Fibroblast of lung (primary cell): Measurements from ENCODE around the gene HMCN2.

Source experiments
- CTCF ChIP-seq, 2 donors: IDR thresholded peaks in 1 of 2; conservative IDR thresholded peaks in 1 of 2; 1 replicate in 1 of 2; 2 replicates in 1 of 2; pipeline ENCODE4 v1.5.1; 2011 to 2012; ENCODE audit warnings: low read length in 2 of 2, control low read depth in 1 of 2, inconsistent platforms in 1 of 2, low read depth in 1 of 2, mild to moderate bottlenecking in 1 of 2
- EZH2 ChIP-seq: IDR thresholded peaks from 2 replicates; pipeline ENCODE4 v1.5.1; 2012; ENCODE audit warnings: low read length, control low read depth, mild to moderate bottlenecking; ENCODE audit errors: missing control alignments

GRCh38 chr9:130288926-130289690 is 23.5 kb downstream of the HMCN2 start:
- no peak for TF ChIP-seq CTCF (conservative IDR thresholded peaks at IDR 0.05 in 1 of 2, IDR thresholded peaks at IDR 0.05 in 1 of 2; ENCODE audit: low read depth in 1 of 2, low read length in 2 of 2)
- TF ChIP-seq EZH2: no peak
